CD14-positive monocyte (primary cell): ENCODE results near the gene NHS. TPM values are rescaled to one million over a fixed set of nuclear protein-coding genes. Genes with fewer than 3 reads are reported as not detected.

ENCODE experiments used
- DNase-seq, 3 donors: peaks; one replicate each; pipeline ENCODE4 v3.0.0-alpha.2; 2011 to 2022
- H2AFZ ChIP-seq: 2 replicates; pipeline ENCODE4 v1.6.0; 2012; ENCODE audit warnings: mild to moderate bottlenecking, low read depth, low read length, inconsistent platforms; ENCODE audit not compliant: insufficient read depth, poor library complexity, severe bottlenecking
- H3K27ac ChIP-seq, 2 donors: 1 replicate in 1 of 2; 2 replicates in 1 of 2; pipeline ENCODE4 v1.5.1; 2012 to 2013; ENCODE audit warnings: low read length in 2 of 2, control low read depth in 1 of 2, inconsistent platforms in 1 of 2, low read depth in 1 of 2, mild to moderate bottlenecking in 1 of 2
- H3K27me3 ChIP-seq, 2 donors: one replicate each; pipeline versions ENCODE4 v1.6.0 to v1.6.1; 2011 to 2013; ENCODE audit warnings: low read length in 2 of 2; ENCODE audit not compliant: control insufficient read depth in 2 of 2, insufficient read depth in 2 of 2
- H3K36me3 ChIP-seq, 2 donors: replicated peaks in 1 of 2; 1 replicate in 1 of 2; 2 replicates in 1 of 2; pipeline versions ENCODE4 v1.5.1 to v1.6.1; 2012 to 2013; ENCODE audit warnings: low read length in 2 of 2, control low read depth in 1 of 2, inconsistent platforms in 1 of 2, mild to moderate bottlenecking in 1 of 2; ENCODE audit not compliant: insufficient read depth in 2 of 2, control insufficient read depth in 1 of 2
- H3K4me1 ChIP-seq, 2 donors: 1 replicate in 1 of 2; 2 replicates in 1 of 2; pipeline versions ENCODE4 v1.5.1 to v1.6.1; 2012 to 2013; ENCODE audit warnings: low read length in 2 of 2, control low read depth in 1 of 2, inconsistent platforms in 1 of 2, mild to moderate bottlenecking in 1 of 2, moderate library complexity in 1 of 2; ENCODE audit not compliant: insufficient read depth in 2 of 2, control insufficient read depth in 1 of 2
- H3K4me2 ChIP-seq: replicated peaks from 2 replicates; pipeline ENCODE3; 2012; ENCODE audit warnings: low read length, moderate library complexity, mild to moderate bottlenecking; ENCODE audit not compliant: poor library complexity, severe bottlenecking; ENCODE audit errors: extremely low read depth
- H3K4me3 ChIP-seq, 3 experiments: fragments of 200-600 bp in 1 of 3; sonication (generic) in 1 of 3; replicated peaks in 1 of 3; 1 replicate in 2 of 3; 2 replicates in 1 of 3; pipeline ENCODE4 v1.5.1; 2011 to 2013; ENCODE audit warnings: low read length in 3 of 3, mild to moderate bottlenecking in 3 of 3, control low read depth in 2 of 3, low read depth in 2 of 3, inconsistent platforms in 1 of 3, moderate library complexity in 1 of 3
- H3K79me2 ChIP-seq: 2 replicates; pipeline ENCODE4 v1.6.0; 2012; ENCODE audit warnings: mild to moderate bottlenecking, control low read depth, inconsistent platforms, low read length, moderate library complexity; ENCODE audit not compliant: insufficient read depth
- H3K9ac ChIP-seq: 2 replicates; pipeline ENCODE4 v1.6.0; 2017; ENCODE audit warnings: low read length, mild to moderate bottlenecking; ENCODE audit not compliant: insufficient read depth, poor library complexity, severe bottlenecking
- H3K9me3 ChIP-seq, 2 donors: replicated peaks in 1 of 2; 1 replicate in 1 of 2; 2 replicates in 1 of 2; pipeline versions ENCODE4 v1.5.1 to v1.6.1; 2012 to 2013; ENCODE audit warnings: low read length in 2 of 2, control low read depth in 1 of 2; ENCODE audit not compliant: control insufficient read depth in 1 of 2, insufficient read depth in 1 of 2
- H4K20me1 ChIP-seq: 2 replicates; pipeline ENCODE4 v1.6.0; 2012; ENCODE audit warnings: mild to moderate bottlenecking, low read length, control low read depth, moderate library complexity; ENCODE audit not compliant: insufficient read depth
- H3K27ac Mint-ChIP-seq, 7 donors: one replicate each; pipeline ENCODE4 v1.8.0; 2020; ENCODE audit warnings: mild to moderate bottlenecking in 7 of 7, mixed read lengths in 7 of 7, moderate library complexity in 6 of 7, inconsistent platforms in 2 of 7
- H3K27me3 Mint-ChIP-seq, 3 donors: one replicate each; pipeline ENCODE4 v1.8.0; 2021 to 2022; ENCODE audit warnings: low read depth in 3 of 3, mild to moderate bottlenecking in 3 of 3, mixed read lengths in 3 of 3, moderate library complexity in 3 of 3, inconsistent platforms in 1 of 3
- H3K36me3 Mint-ChIP-seq, 2 donors: one replicate each; pipeline ENCODE4 v1.8.0; 2020; ENCODE audit warnings: mixed read lengths in 2 of 2, inconsistent platforms in 1 of 2, mild to moderate bottlenecking in 1 of 2
- H3K4me1 Mint-ChIP-seq: one replicate; pipeline ENCODE4 v1.8.0; 2020; ENCODE audit warnings: mild to moderate bottlenecking, mixed read lengths
- H3K4me3 Mint-ChIP-seq, 2 donors: one replicate each; pipeline ENCODE4 v1.8.0; 2020; ENCODE audit warnings: mild to moderate bottlenecking in 2 of 2, mixed read lengths in 2 of 2, moderate library complexity in 1 of 2
- H3K9me3 Mint-ChIP-seq, 7 donors: one replicate each; pipeline ENCODE4 v1.8.0; 2020 to 2022; ENCODE audit warnings: mixed read lengths in 7 of 7, mild to moderate bottlenecking in 6 of 7, moderate library complexity in 6 of 7, inconsistent platforms in 2 of 7
- WGBS: methylation state at CpG from one replicate; pipeline ENCODE4 v1.1.5; 2013; ENCODE audit warnings: missing lambda C conversion rate; ENCODE audit not compliant: insufficient coverage; 5-methylcytosine and 5-hydroxymethylcytosine counted together
- intact Hi-C, 2 donors: fragments of 100-400 bp; cut with micrococcal nuclease; formaldehyde crosslinking; loops; one replicate each; pipeline versions ENCODE4 v1.15.0 to v1.15.1; 2023
- polyA plus RNA-seq, 3 donors: library from polyadenylated mRNA; depleted of rRNA in 1 of 3; unstranded in 2 of 3; stranded (reverse) in 1 of 3; fragments of 300-500 nt in 2 of 3; fragments of >200 nt in 1 of 3; fragmentation: Illumina TruSeq in 2 of 3; gene quantifications; 1 replicate in 2 of 3; 2 replicates in 1 of 3; pipeline ENCODE4 v1.2.3, GENCODE V29; 2012 to 2021
- TF ChIP-seq, protein P1 (sequence below): fragments of 200-600 bp; IDR thresholded peaks from one replicate; pipeline ENCODE4 v1.8.0; 2022; ENCODE audit warnings: antibody characterized with exemption, mild to moderate bottlenecking

The NHS gene
- polyA plus RNA-seq, 3 donors, result 0.86 to 1.8 (median 1.3) TPM

DNA sequence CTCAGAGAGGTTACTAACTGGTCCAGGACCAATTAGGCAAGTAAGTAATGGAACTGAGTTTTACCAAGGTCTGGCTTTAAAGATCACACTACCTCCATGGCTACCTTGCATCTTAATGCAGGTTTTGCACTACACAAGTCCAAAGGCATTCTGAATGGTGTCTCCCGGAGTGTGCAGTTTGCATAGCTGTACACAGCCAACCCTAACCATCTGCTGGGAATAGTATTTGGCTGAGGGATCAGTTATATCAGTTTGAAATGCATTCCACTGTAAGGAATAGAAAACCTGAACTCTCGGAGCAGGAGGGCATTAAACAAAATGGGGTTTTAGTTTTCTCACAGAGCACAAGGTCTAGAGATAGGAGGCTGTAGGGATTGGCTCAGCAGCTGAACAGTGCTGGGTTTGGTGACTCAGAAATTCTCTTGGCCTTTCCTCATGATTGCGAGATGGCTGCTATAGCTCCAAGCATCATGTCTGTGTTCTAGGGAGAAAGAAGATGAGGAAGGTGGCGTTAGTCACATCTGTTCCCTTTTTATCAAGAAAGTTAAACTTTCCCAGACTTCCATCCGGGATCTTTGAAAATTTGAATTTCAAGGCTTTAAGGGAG, 177.1 kb downstream of the NHS start:
- H3K27ac ChIP-seq, result no peak overlapping the region
- Mint-ChIP-seq H3K36me3 (peaks cover 0 to 4% of the 10 kb centered on the region in 2 donors), H3K4me1 (peaks cover 26% of the 10 kb centered on the region), H3K4me3 (no peak overlapping the region), H3K27me3 (peaks cover 1 to 3% (median 2%) of the 10 kb centered on the region in 3 donors), H3K9me3 (no peaks in the 10 kb centered on the region), H3K27ac (peak overlapping the region in 1 of 7 donors; percentile 30)
- H3K9me3 ChIP-seq, result no peaks in the 10 kb centered on the region
- no peak overlapping the region for H3K4me3 ChIP-seq
- H2AFZ ChIP-seq, result no peak overlapping the region
- TF ChIP-seq, protein P1, sequence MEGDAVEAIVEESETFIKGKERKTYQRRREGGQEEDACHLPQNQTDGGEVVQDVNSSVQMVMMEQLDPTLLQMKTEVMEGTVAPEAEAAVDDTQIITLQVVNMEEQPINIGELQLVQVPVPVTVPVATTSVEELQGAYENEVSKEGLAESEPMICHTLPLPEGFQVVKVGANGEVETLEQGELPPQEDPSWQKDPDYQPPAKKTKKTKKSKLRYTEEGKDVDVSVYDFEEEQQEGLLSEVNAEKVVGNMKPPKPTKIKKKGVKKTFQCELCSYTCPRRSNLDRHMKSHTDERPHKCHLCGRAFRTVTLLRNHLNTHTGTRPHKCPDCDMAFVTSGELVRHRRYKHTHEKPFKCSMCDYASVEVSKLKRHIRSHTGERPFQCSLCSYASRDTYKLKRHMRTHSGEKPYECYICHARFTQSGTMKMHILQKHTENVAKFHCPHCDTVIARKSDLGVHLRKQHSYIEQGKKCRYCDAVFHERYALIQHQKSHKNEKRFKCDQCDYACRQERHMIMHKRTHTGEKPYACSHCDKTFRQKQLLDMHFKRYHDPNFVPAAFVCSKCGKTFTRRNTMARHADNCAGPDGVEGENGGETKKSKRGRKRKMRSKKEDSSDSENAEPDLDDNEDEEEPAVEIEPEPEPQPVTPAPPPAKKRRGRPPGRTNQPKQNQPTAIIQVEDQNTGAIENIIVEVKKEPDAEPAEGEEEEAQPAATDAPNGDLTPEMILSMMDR, result no peak
- no peaks in the 10 kb centered on the region for H3K27me3 ChIP-seq
- no peak overlapping the region for H3K4me2 ChIP-seq
- intact Hi-C loops, result no loop called here
- no peaks in the 10 kb centered on the region for H3K79me2 ChIP-seq
- no peaks in the 10 kb centered on the region for H3K36me3 ChIP-seq
- no CpG with 5 or more reads among the region's 5 CpGs for WGBS
- peak in 1 of 3 donors; percentile 27 for DNase-seq
- no peaks in the 10 kb centered on the region for H4K20me1 ChIP-seq
- no peak overlapping the region for H3K9ac ChIP-seq
- peaks cover 13 to 17% of the 10 kb centered on the region in 2 donors for H3K4me1 ChIP-seq

DNA sequence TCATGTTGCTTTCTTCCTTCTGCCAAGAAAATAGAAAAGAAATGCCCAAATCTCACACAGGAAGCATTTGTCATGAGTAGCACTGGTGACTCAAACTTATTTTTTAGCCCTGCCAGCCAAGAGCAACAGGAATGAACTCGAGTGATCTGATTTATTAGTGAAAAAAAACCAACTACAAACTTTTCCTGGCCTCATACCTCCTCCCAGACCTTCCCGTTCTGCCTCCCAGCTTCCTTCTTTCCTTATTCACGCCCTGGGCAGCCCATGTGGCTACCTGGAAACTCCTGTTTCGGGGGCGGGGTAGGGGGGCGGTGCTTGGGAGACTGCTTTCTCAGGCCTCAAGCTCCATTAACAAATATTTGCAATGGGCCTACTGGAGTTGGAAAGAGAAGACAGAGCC, 178.5 kb downstream of the NHS start:
- Histone ChIP-seq H3K4me3 (no peak overlapping the region), H3K4me2 (no peak overlapping the region), H2AFZ (no peak overlapping the region), H3K27ac (no peak overlapping the region), H3K4me1 (peaks cover 6 to 11% of the 10 kb centered on the region in 2 donors), H3K9me3 (no peaks in the 10 kb centered on the region), H3K79me2 (no peaks in the 10 kb centered on the region), H4K20me1 (no peaks in the 10 kb centered on the region), H3K36me3 (no peaks in the 10 kb centered on the region), H3K9ac (no peak overlapping the region), H3K27me3 (no peaks in the 10 kb centered on the region)
- Mint-ChIP-seq H3K27ac (no peak overlapping the region), H3K36me3 (no peaks in the 10 kb centered on the region), H3K9me3 (no peaks in the 10 kb centered on the region), H3K4me1 (peaks cover 20% of the 10 kb centered on the region), H3K27me3 (peaks cover 1 to 3% (median 2%) of the 10 kb centered on the region in 3 donors), H3K4me3 (no peak overlapping the region)
- TF ChIP-seq, protein P1, result no peak
- intact Hi-C loops, result no loop called here
- peak in 1 of 3 donors; percentile 5 for DNase-seq
- no CpG with 5 or more reads among the region's 6 CpGs for WGBS
